Activated T-cell treated with anti-CD3 and anti-CD28 coated beads, Interleukin-2, amount 50 U/mL, for 1 hour (primary cell): ENCODE data around the gene PLEKHD1.
"Not testable (repeated sequence)": the region's sequence is repeated elsewhere in the genome, so short reads cannot be mapped to it uniquely, and the experiment has no call there.

Experiments
- DNase-seq: peaks from one replicate; pipeline ENCODE4 v3.0.0-alpha.2; 2020

Gene PLEKHD1

GRCh38 chr14:69484444-69485314, at the start of gene PLEKHD1:
Gene PLEKHD1, plus strand, starts transcription at chr14:69484728. Its CDS starts 238 bp downstream, at chr14:69484966.
- no peak for DNase-seq

- DNase-seq, result no peak
Observed at GRCh38 chr14:69439521-69440270, 44.8 kb upstream of the PLEKHD1 start.

- DNase-seq, result no peak
Observed at GRCh38 chr14:69441948-69442347, 42.6 kb upstream of the PLEKHD1 start.

GRCh38 chr14:69443296-69443805, 41.2 kb upstream of the PLEKHD1 start:
- no peak for DNase-seq

- no peak for DNase-seq
Observed at GRCh38 chr14:69449216-69449615, 35.3 kb upstream of the PLEKHD1 start.

GRCh38 chr14:69451941-69452340, 32.6 kb upstream of the PLEKHD1 start:
- DNase-seq, result no peak

GRCh38 chr14:69458350-69458749, 26.2 kb upstream of the PLEKHD1 start:
- no peak for DNase-seq

GRCh38 chr14:69459122-69459521, 25.4 kb upstream of the PLEKHD1 start:
- DNase-seq, result no peak

GRCh38 chr14:69460093-69460701, 24.3 kb upstream of the PLEKHD1 start:
- peak; percentile 39 for DNase-seq

- DNase-seq, result no peak
Observed at GRCh38 chr14:69464379-69464778, 20.1 kb upstream of the PLEKHD1 start.

GRCh38 chr14:69464829-69465228, 19.7 kb upstream of the PLEKHD1 start:
- no peak for DNase-seq

- no peak for DNase-seq
Observed at GRCh38 chr14:69468949-69469348, 15.6 kb upstream of the PLEKHD1 start.

- DNase-seq, result no peak
Observed at GRCh38 chr14:69471436-69471835, 13.1 kb upstream of the PLEKHD1 start.

- no peak for DNase-seq
Observed at GRCh38 chr14:69471916-69472315, 12.6 kb upstream of the PLEKHD1 start.

GRCh38 chr14:69473260-69473659, 11.3 kb upstream of the PLEKHD1 start:
- DNase-seq, result no peak

- no peak for DNase-seq
Observed at GRCh38 chr14:69473946-69474345, 10.6 kb upstream of the PLEKHD1 start.

- no peak for DNase-seq
Observed at GRCh38 chr14:69475194-69475818, 9.2 kb upstream of the PLEKHD1 start.

GRCh38 chr14:69476824-69477450, 7.6 kb upstream of the PLEKHD1 start:
- DNase-seq, result not testable (repeated sequence)

GRCh38 chr14:69478055-69478454, 6.5 kb upstream of the PLEKHD1 start:
- not testable (repeated sequence) for DNase-seq

GRCh38 chr14:69479696-69480095, 4.8 kb upstream of the PLEKHD1 start:
- DNase-seq, result no peak

- no peak for DNase-seq
Observed at GRCh38 chr14:69480136-69480535, 4.4 kb upstream of the PLEKHD1 start.

- DNase-seq, result no peak
Observed at GRCh38 chr14:69481815-69482568, 2.5 kb upstream of the PLEKHD1 start.
